Thymus (tissue), 11 donors: ENCODE results near the gene VWA7. TPM values are rescaled to one million over a fixed set of nuclear protein-coding genes. Genes with fewer than 3 reads are reported as not detected.
"Not testable (repeated sequence)": the region's sequence is repeated elsewhere in the genome, so short reads cannot be mapped to it uniquely, and the experiment has no call there.

Experiments used
- DNase-seq, 9 donors: peaks; one replicate each; pipeline ENCODE4 v3.0.0-alpha.2; 2013; ENCODE audit warnings: low spot score in 9 of 9, low read depth in 6 of 9, missing footprints in 1 of 9
- H3K27ac ChIP-seq, 2 donors: one replicate each; pipeline ENCODE4 v1.5.1; 2013; ENCODE audit warnings: control low read depth in 1 of 2, low read depth in 1 of 2, low read length in 1 of 2, mild to moderate bottlenecking in 1 of 2, moderate library complexity in 1 of 2
- H3K27me3 ChIP-seq, 2 donors: one replicate each; pipeline ENCODE4 v1.5.1; 2013; ENCODE audit warnings: low read length in 1 of 2; ENCODE audit not compliant: control insufficient read depth in 2 of 2, insufficient read depth in 1 of 2
- H3K36me3 ChIP-seq, 2 donors: one replicate each; pipeline ENCODE4 v1.5.1; 2013; ENCODE audit warnings: low read length in 1 of 2, mild to moderate bottlenecking in 1 of 2, moderate library complexity in 1 of 2; ENCODE audit not compliant: control insufficient read depth in 2 of 2, insufficient read depth in 2 of 2
- H3K4me1 ChIP-seq, 2 donors: one replicate each; pipeline ENCODE4 v1.5.1; 2013; ENCODE audit warnings: low read length in 2 of 2; ENCODE audit not compliant: control insufficient read depth in 2 of 2, insufficient read depth in 2 of 2
- H3K4me3 ChIP-seq, 2 donors: one replicate each; pipeline ENCODE4 v1.5.1; 2013; ENCODE audit warnings: low read length in 2 of 2, control low read depth in 1 of 2, mild to moderate bottlenecking in 1 of 2
- H3K9me3 ChIP-seq, 2 donors: one replicate each; pipeline ENCODE4 v1.5.1; 2013; ENCODE audit warnings: low read length in 1 of 2, mild to moderate bottlenecking in 1 of 2; ENCODE audit not compliant: control insufficient read depth in 2 of 2, insufficient read depth in 1 of 2
- WGBS: extraction: QIAGEN DNeasy Blood & Tissue Kit; methylation state at CpG from one replicate; pipeline ENCODE4 v1.1.7; 2013; 5-methylcytosine and 5-hydroxymethylcytosine counted together
- polyA plus RNA-seq: library from polyadenylated mRNA; stranded (reverse); fragments of 200-250 nt; gene quantifications from one replicate; pipeline ENCODE4 v1.2.3, GENCODE V29; 2013
- total RNA-seq: library from RNA; stranded (reverse); fragments of 120-200 nt; gene quantifications from one replicate; pipeline ENCODE4 v1.2.4, GENCODE V29; 2013
- donor health status: healthy.

Gene VWA7
- total and polyA plus RNA-seq, 2 donors = 0.66 to 0.76 TPM

DNA sequence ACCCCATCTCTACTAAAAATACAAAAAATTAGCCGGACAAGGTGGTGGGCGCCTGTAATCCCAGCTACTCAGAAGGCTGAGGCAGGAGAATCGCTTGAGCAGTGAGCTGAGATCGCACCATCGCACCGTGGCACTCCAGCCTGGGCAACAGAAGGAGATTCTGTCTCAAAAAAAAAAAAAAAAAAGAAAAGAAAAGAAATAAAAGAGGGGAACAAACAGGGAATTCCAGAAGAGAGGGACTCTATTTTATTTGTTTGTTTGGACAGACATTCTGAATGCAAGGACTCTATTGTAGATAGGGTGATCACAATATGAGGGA, 16.8 kb upstream of the VWA7 start:
- peaks cover 16 to 40% of the 10 kb centered on the region in 2 donors for H3K4me1 ChIP-seq
- not testable (repeated sequence) for H3K9me3 ChIP-seq, DNase-seq, H3K4me3 ChIP-seq, H3K27ac ChIP-seq, H3K27me3 ChIP-seq
- peaks cover 11 to 35% of the 10 kb centered on the region in 2 donors for H3K36me3 ChIP-seq
- WGBS = 98% methylated on average over 6 of the region's 6 CpGs

DNA sequence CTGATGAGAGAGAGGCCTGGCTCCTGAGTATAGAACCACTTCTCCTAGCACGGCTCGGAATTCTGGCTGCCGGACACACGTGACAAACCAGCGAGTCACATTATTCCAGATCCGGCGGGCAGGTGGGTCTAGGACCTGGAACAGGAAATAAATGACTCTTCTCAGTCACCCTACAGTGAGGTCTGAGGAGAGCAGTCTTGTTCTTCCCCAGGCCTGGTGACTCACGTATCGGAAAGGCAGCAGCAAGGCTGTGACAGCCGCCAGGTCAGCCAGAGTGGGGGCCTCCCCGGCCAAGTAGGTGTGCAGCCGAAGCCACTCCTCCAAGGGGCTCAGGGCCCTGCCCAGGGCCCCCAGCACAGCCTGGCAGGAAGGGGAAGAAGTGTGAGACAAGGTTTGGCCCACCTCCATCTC, 15.6 kb upstream of the VWA7 start:
- Histone ChIP-seq H3K9me3 (peaks cover 0 to 4% of the 10 kb centered on the region in 2 donors), H3K4me3 (no peak overlapping the region), H3K4me1 (peaks cover 15 to 33% of the 10 kb centered on the region in 2 donors), H3K27ac (no peak overlapping the region), H3K36me3 (peaks cover 11 to 35% of the 10 kb centered on the region in 2 donors), H3K27me3 (no peaks in the 10 kb centered on the region)
- no peak for DNase-seq
- WGBS = 85% methylated on average over 12 of the region's 12 CpGs

DNA sequence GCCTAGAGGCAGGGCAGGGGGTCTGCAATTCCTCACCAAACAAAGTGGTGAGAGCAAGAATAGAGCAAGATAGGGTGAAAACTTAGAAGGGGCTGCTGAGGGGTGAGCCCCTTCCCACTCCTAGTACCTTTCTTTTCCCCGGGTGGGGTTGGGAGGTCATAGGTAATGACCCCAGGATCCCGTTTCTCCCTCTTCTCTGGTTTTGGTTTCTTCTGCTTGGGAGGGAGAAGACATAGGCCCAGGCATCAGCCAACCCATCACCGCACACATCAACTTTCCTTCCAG, 14.9 kb upstream of the VWA7 start:
- Histone ChIP-seq H3K27ac (no peak overlapping the region), H3K27me3 (no peaks in the 10 kb centered on the region)

DNA sequence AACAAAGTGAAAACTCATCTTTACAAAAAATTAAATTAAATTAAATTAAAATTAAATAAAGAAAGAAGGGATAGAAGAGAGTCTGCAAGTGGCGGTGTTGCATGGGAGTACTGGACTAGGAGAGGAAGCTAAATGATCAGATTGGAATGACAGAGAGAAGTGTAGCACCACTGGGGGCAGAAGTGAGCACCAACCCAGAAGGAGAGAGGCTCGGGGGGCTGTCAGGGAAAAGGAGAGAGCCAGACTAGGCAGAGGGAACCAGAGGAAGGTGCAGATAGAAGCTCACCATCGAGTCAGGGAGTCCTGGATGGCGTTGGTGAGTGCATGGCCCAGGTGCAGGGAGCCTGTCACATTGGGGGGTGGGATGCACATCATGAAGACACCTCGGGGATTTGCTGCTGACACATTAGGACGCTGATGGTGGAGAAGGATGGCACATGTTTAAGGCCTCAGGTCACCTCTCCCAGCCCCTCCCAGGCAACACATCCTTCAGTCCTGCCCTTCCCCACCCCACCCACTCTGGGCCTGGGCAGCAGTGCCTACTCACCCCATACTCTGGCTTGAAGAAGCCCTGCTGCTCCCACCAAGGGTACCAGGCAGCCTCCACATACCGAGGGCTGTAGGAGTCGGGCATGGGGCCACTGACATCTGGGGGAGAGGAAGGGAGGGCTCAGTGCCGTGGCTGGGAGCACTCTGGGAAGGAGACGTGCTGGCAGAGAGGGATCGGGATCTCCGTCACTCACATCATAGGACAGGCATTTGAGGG, 14.4 kb upstream of the VWA7 start:
- 84% methylated on average over 12 of the region's 12 CpGs for WGBS
- Histone ChIP-seq H3K4me1 (peaks cover 9 to 21% of the 10 kb centered on the region in 2 donors), H3K27me3 (no peaks in the 10 kb centered on the region), H3K4me3 (no peak overlapping the region), H3K36me3 (peaks cover 11 to 29% of the 10 kb centered on the region in 2 donors), H3K27ac (no peak overlapping the region), H3K9me3 (peaks cover 0 to 4% of the 10 kb centered on the region in 2 donors)
- DNase-seq = peak in 2 of 9 donors; percentile 48 to 61

More for the DNA sequence above, 14.9 kb upstream of the VWA7 start:
- Histone ChIP-seq H3K9me3 (peaks cover 0 to 4% of the 10 kb centered on the region in 2 donors), H3K4me3 (no peak overlapping the region), H3K36me3 (peaks cover 11 to 31% of the 10 kb centered on the region in 2 donors), H3K4me1 (peaks cover 9 to 25% of the 10 kb centered on the region in 2 donors)
- WGBS = 99% methylated on average over 3 of the region's 3 CpGs
- no peak for DNase-seq

DNA sequence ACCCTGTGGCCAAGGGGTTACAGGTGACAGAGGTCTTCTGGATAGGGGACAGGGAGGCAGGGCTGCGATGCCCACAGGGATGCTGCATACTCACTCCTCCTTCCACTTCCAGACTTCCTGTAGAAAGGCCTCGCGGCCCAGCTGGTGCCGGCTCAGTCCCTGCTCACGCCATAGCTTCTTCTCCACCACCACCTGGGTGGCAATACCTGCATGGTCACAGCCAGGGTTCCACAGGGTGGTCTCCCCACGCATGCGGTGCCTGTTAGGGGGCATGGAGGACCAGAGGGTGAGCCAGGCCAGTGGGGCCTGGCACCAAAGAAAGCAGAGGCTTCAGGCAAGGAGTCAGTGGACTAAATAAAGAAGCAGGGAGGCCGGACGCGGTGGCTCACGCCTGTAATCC, 8.3 kb upstream of the VWA7 start:
- over 99% methylated on average over 11 of the region's 11 CpGs for WGBS
- Histone ChIP-seq H3K36me3 (peaks cover 37 to 56% of the 10 kb centered on the region in 2 donors), H3K9me3 (no peaks in the 10 kb centered on the region), H3K4me1 (peaks cover 0 to 3% of the 10 kb centered on the region in 2 donors), H3K27ac (no peak overlapping the region), H3K4me3 (no peak overlapping the region), H3K27me3 (no peaks in the 10 kb centered on the region)
- DNase-seq = no peak

DNA sequence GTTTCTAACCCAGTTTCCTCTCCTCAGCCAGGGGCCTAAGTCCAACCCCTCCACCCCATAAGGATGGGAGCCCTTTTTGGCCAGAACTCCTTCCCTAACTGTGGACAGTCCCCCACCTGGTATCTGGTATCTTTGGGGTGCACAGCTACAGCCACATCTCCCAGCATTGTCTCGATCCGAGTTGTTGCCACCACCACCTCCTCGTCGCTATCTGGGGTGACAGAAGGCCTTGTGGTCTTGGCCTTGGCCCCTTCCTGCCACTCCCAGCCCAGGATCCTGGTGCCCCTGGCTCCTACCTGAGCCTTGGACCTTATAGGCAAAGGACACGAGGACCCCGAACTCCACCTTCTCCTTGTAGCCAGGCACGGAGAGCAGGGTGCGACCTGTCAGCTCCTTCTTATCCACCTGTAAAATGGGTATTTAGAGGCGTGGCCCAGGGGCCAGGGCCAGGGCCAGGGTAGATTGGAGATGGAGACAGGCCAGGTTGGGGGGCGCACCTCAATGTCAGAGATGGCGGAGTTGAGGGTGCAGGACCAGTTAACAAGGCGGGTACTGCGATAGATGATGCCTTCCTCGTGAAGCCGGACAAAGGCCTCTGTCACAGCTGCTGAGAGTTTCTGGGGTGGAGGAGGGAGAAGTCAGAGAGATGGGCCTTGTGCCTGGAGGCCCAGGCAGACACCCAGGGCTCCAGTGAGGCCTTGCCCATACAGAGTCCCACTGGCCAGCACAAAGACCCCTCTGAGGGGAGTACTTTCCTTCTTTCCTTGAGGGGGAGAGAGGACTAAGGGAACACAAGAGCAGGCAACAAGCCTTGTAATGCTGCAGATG, 7.2 kb upstream of the VWA7 start:
- 99% methylated on average over 15 of the region's 15 CpGs for WGBS
- DNase-seq = no peak
- H3K9me3 ChIP-seq = no peaks in the 10 kb centered on the region

DNA sequence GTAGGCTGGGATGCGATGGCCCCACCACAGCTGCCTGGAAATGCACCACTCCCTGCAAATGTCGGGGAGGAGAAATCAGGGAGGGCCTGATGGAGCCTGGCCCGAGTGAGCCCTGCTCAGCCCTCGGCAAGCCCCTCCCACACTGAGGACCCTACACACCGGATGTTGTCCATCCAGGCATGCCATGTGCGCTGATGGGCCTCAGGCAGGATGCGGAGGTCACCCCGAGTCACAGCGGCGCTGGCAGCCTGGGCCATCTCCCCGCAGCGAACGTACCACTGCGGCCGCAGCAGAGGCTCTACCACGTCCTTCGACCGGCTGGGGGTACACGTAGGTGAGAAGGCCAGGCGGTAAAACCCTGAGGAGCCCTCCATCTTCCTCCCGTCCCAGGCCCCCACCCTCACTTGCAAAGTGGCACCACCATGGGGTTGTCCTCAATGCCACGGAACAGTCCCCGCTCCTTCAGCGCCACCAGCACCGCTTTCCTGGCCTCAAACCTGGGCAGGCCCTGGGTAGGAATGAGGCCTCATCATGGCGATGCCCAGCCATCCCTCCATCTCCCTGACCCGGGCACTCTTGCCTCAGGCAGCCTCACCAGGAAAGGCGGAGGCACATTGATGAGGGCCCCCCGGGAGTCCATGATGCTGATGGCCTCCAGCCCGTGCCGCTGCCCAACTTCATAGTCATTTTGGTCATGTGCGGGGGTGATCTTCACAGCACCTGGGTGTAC, 5.2 kb upstream of the VWA7 start:
- 98% methylated on average over 32 of the region's 32 CpGs for WGBS
- Histone ChIP-seq H3K27me3 (no peaks in the 10 kb centered on the region), H3K36me3 (peaks cover 59 to 71% of the 10 kb centered on the region in 2 donors), H3K9me3 (no peaks in the 10 kb centered on the region), H3K4me1 (peaks cover 0 to 3% of the 10 kb centered on the region in 2 donors), H3K4me3 (no peak overlapping the region), H3K27ac (no peak overlapping the region)
- DNase-seq = no peak

More for the DNA sequence above, 7.2 kb upstream of the VWA7 start:
- H3K36me3 ChIP-seq = peaks cover 49 to 61% of the 10 kb centered on the region in 2 donors
- no peak overlapping the region for H3K27ac ChIP-seq
- no peaks in the 10 kb centered on the region for H3K27me3 ChIP-seq
- H3K4me1 ChIP-seq = no peaks in the 10 kb centered on the region
- no peak overlapping the region for H3K4me3 ChIP-seq

DNA sequence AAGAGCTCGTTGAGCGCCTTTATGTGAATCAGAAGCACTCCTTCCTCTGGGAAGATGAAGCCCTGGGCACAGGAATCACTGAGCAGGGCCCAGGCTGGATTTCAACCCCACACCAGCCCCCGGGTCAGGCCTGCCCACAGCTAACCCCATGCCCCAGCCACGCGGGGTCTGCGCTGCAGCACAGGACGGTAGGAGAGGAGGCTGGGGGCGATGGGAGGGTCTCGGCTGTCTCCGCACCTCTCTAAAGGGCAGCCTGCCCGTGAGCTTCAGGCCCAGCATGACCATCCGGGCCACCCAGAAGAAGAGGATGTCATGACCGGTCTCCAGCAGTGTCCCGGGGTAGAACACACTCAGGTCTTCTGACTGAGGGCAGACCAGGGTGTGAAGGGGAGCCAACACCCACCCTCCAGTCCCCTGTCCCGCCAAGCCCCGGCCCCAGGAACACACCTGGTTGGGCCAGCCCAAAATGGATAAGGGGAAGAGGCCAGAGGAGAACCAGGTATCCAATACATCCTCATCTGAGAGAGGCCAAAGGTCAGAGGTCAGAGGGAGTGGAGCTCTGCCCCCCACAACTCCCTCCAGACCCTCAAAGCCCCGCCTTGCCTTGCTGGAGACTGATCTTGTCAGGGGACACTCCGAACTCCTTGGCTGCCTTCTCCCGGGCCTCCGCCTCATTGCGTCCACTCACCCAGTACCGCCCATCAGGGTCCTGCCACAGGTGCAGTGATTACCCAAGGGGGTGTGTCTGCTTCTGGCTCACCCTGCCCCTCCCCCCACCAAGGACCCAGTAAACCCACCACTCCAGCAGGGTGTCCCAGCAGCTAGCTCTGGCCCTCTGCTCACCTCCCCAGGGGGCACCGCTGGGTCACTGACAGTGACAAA, 4.4 kb upstream of the VWA7 start:
- 98% methylated on average over 23 of the region's 23 CpGs for WGBS
- Histone ChIP-seq H3K27ac (no peak overlapping the region), H3K36me3 (peaks cover 59 to 71% of the 10 kb centered on the region in 2 donors), H3K4me3 (no peak overlapping the region), H3K9me3 (no peaks in the 10 kb centered on the region), H3K4me1 (peaks cover 7 to 11% of the 10 kb centered on the region in 2 donors), H3K27me3 (peaks cover 0 to 2% of the 10 kb centered on the region in 2 donors)
- no peak for DNase-seq
